Endothelial cell of umbilical vein (primary cell): Measurements from ENCODE around the gene MICAL3. TPM values are rescaled to one million over a fixed set of nuclear protein-coding genes. Genes with fewer than 3 reads are reported as not detected.

ENCODE experiments used
- BruUV-seq: library from RNA; stranded (reverse); fragments of 400-500 nt; replicated peaks from 2 replicates; lab custom pipeline; 2021; lab: Mats Ljungman, UMichigan
- CTCF ChIA-PET: fragments of 300-600, 350-600 bp; sonication (Branson Sonifier 250); formaldehyde crosslinking; loops from one replicate; lab custom pipeline; 2021; ENCODE audit warnings: antibody characterized with exemption, inconsistent platforms; lab: Charles Lee
- POLR2A ChIA-PET: fragments of 300-600, 350-600 bp; sonication (Branson Sonifier 250); formaldehyde crosslinking; loops from one replicate; lab custom pipeline; 2021; ENCODE audit warnings: antibody characterized with exemption, inconsistent platforms; lab: Charles Lee
- DNase-seq: peaks from one replicate; pipeline ENCODE4 v3.0.0-alpha.2; 2011; ENCODE audit warnings: low read depth, low spot score
- FAIRE-seq: peaks from 2 replicates; lab custom pipeline; 2011; peaks lifted over from hg19 to GRCh38; lab: Jason Lieb, UNC
- H2AFZ ChIP-seq: 2 replicates; pipeline ENCODE4 v1.6.0; 2012; ENCODE audit warnings: low read depth, low read length, control low read depth, inconsistent platforms
- H3K27ac ChIP-seq: 2 replicates; pipeline ENCODE4 v1.5.1; 2011; ENCODE audit warnings: low read depth, mild to moderate bottlenecking, control low read depth, low read length, moderate library complexity; ENCODE audit not compliant: insufficient read depth
- H3K27me3 ChIP-seq, 2 experiments: 2 replicates each; pipeline versions ENCODE4 v1.6.0 to v1.6.1; 2011; ENCODE audit warnings: low read length in 2 of 2, mixed read lengths in 1 of 2; ENCODE audit not compliant: control insufficient read depth in 2 of 2, insufficient read depth in 2 of 2
- H3K36me3 ChIP-seq, 2 experiments: 2 replicates in 1 of 2; 3 replicates in 1 of 2; pipeline ENCODE4 v1.5.1; 2011; ENCODE audit warnings: low read length in 2 of 2, mild to moderate bottlenecking in 1 of 2, moderate library complexity in 1 of 2; ENCODE audit not compliant: control insufficient read depth in 2 of 2, insufficient read depth in 2 of 2; ENCODE audit errors: extremely low read depth in 1 of 2
- H3K4me1 ChIP-seq: 3 replicates; pipeline ENCODE4 v1.5.1; 2011; ENCODE audit warnings: mild to moderate bottlenecking, low read length; ENCODE audit not compliant: control insufficient read depth, insufficient read depth; ENCODE audit errors: extremely low read depth
- H3K4me2 ChIP-seq: 2 replicates; pipeline ENCODE4 v1.6.1; 2011; ENCODE audit warnings: low read length, control low read depth, mixed read lengths; ENCODE audit not compliant: insufficient read depth
- H3K4me3 ChIP-seq, 3 experiments: fragments of 200-600 bp in 1 of 3; sonication (generic), shearing (Covaris generic) in 1 of 3; replicated peaks in 1 of 3; 2 replicates each; pipeline ENCODE4 v1.5.1; 2011 to 2016; ENCODE audit warnings: control low read depth in 3 of 3, low read length in 3 of 3, mild to moderate bottlenecking in 2 of 3, inconsistent platforms in 1 of 3, low read depth in 1 of 3, moderate library complexity in 1 of 3; ENCODE audit not compliant: insufficient read depth in 1 of 3
- H3K79me2 ChIP-seq: 2 replicates; pipeline ENCODE4 v1.6.0; 2012; ENCODE audit warnings: low read length, inconsistent platforms; ENCODE audit not compliant: control insufficient read depth, insufficient read depth
- H3K9ac ChIP-seq: replicated peaks from 2 replicates; pipeline ENCODE3; 2011; ENCODE audit warnings: low read length, control low read depth; ENCODE audit not compliant: insufficient read depth; ENCODE audit errors: extremely low read depth
- H3K9me1 ChIP-seq: replicated peaks from 3 replicates; pipeline ENCODE4 v1.6.0; 2011; ENCODE audit warnings: mild to moderate bottlenecking, low read length; ENCODE audit not compliant: control insufficient read depth, insufficient read depth; ENCODE audit errors: extremely low read depth
- H3K9me3 ChIP-seq: replicated peaks from 2 replicates; pipeline ENCODE4 v1.5.1; 2012; ENCODE audit warnings: low read length, inconsistent platforms; ENCODE audit not compliant: control insufficient read depth, insufficient read depth
- H4K20me1 ChIP-seq: replicated peaks from 2 replicates; pipeline ENCODE3; 2011; ENCODE audit warnings: mild to moderate bottlenecking, low read length; ENCODE audit not compliant: control insufficient read depth, insufficient read depth; ENCODE audit errors: extremely low read depth
- CTCF ChIP-seq, 2 donors: IDR thresholded peaks; 1 replicate in 1 of 2; 2 replicates in 1 of 2; pipeline ENCODE4 v1.5.1; 2011; ENCODE audit warnings: low read length in 2 of 2, mild to moderate bottlenecking in 2 of 2, moderate library complexity in 2 of 2, control low read depth in 1 of 2, inconsistent platforms in 1 of 2, low read depth in 1 of 2; ENCODE audit not compliant: insufficient read depth in 1 of 2; ENCODE audit errors: extremely low read depth in 1 of 2
- EZH2 ChIP-seq: IDR thresholded peaks from 2 replicates; pipeline ENCODE4 v1.6.1; 2012; ENCODE audit warnings: borderline replicate concordance, low read depth, mild to moderate bottlenecking, moderate library complexity, low read length, inconsistent platforms; ENCODE audit not compliant: severe bottlenecking
- FOS ChIP-seq: IDR thresholded peaks from 2 replicates; pipeline ENCODE4 v1.6.1; 2011; ENCODE audit warnings: mild to moderate bottlenecking, low read length, moderate library complexity, borderline replicate concordance; ENCODE audit not compliant: insufficient read depth
- GATA2 ChIP-seq: IDR thresholded peaks from 2 replicates; pipeline ENCODE4 v1.7.0; 2011; ENCODE audit warnings: low read depth, mild to moderate bottlenecking, moderate library complexity, mixed read lengths, low read length; ENCODE audit not compliant: insufficient read length, insufficient read depth
- JUN ChIP-seq: IDR thresholded peaks from 2 replicates; pipeline ENCODE4 v1.6.1; 2011; ENCODE audit warnings: borderline replicate concordance, low read depth; ENCODE audit not compliant: insufficient read length, insufficient read depth
- MYC ChIP-seq: IDR thresholded peaks from one replicate; pipeline ENCODE4 v1.6.1; 2011; ENCODE audit warnings: mild to moderate bottlenecking, low read depth, low read length
- POLR2A ChIP-seq: IDR thresholded peaks from 2 replicates; pipeline ENCODE4 v1.6.1; 2012; ENCODE audit warnings: low read depth, mild to moderate bottlenecking, control low read depth, low read length
- POLR2AphosphoS5 ChIP-seq: IDR thresholded peaks from 2 replicates; pipeline ENCODE4 v1.6.1; 2012; ENCODE audit warnings: low read depth, mild to moderate bottlenecking, control low read depth, low read length, moderate library complexity; ENCODE audit not compliant: insufficient read depth
- dilution Hi-C: fragments of 300-500 bp; cut with MboI; formaldehyde crosslinking; loops from one replicate; pipeline ENCODE4 v1.15.0; 2019; ENCODE audit warnings: low sequenced_read_pairs; ENCODE audit not compliant: extremely low pct_ligation_motif_present
- intact Hi-C: fragments of 100-400 bp; cut with micrococcal nuclease; formaldehyde crosslinking; loops from one replicate; pipeline ENCODE4 v1.10.0; 2022
- polyA plus RNA-seq, 4 experiments: library from polyadenylated mRNA; depleted of rRNA in 3 of 4; stranded (reverse) in 3 of 4; unstranded in 1 of 4; fragments of >200 nt; gene quantifications; 2 replicates each; pipeline versions ENCODE4 v1.2.1 to v1.2.3, GENCODE V29; 2011 to 2012; ENCODE audit warnings: missing spikeins in 1 of 4
- total RNA-seq: library from RNA; stranded (reverse); gene quantifications from 2 replicates; pipeline ENCODE4 v1.2.3, GENCODE V29; 2021
- TF ChIP-seq, protein P1 (sequence below): IDR thresholded peaks from 2 replicates; pipeline ENCODE4 v1.6.1; 2011; ENCODE audit not compliant: insufficient read depth, insufficient read length

The MICAL3 gene
- total and polyA plus RNA-seq, 2 donors (not counting 3 experiments of a cell fraction or from before 2014, with no cell fraction given), result 14.5 to 63.7 TPM

- CTCF ChIA-PET, result interaction anchor here (1.7 kb wide), 1 partner anchor 223 kb away, joined by 7 read pairs; no protein-coding TSS in a partner anchor
- no peak for DNase-seq
- no TSS peak for BruUV-seq
Measured at GRCh38 chr22:17853073-17853472, 171.3 kb downstream of the MICAL3 start.

More at GRCh38 chr22:17853073-17853472, 171.3 kb downstream of the MICAL3 start:
- no peaks in the 10 kb centered on the region for H3K27me3 ChIP-seq
- H3K9me1 ChIP-seq, result no peaks in the 10 kb centered on the region
- TF ChIP-seq EZH2 (no peak), JUN (no peak), CTCF (IDR thresholded peaks at IDR 0.05; ENCODE audit: extremely low read depth in 1 of 2, insufficient read depth in 1 of 2, low read depth in 1 of 2, low read length in 2 of 2) (no peak), MYC (no peak), POLR2AphosphoS5 (no peak), POLR2A (no peak), GATA2 (no peak), FOS (no peak)
- TF ChIP-seq, protein P1, sequence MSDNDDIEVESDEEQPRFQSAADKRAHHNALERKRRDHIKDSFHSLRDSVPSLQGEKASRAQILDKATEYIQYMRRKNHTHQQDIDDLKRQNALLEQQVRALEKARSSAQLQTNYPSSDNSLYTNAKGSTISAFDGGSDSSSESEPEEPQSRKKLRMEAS, result no peak
- H3K27ac ChIP-seq, result no peak overlapping the region
- FAIRE-seq, result no peak
- no peak overlapping the region for H2AFZ ChIP-seq
- intact Hi-C loops, result no loop called here
- no peaks in the 10 kb centered on the region for H4K20me1 ChIP-seq
- H3K79me2 ChIP-seq, result no peaks in the 10 kb centered on the region
- POLR2A ChIA-PET, result no interaction called here
- no peaks in the 10 kb centered on the region for H3K9me3 ChIP-seq
- H3K4me1 ChIP-seq, result no peaks in the 10 kb centered on the region
- dilution Hi-C loops, result no loop called here
- H3K9ac ChIP-seq, result no peak overlapping the region
- peaks cover 0 to 4% of the 10 kb centered on the region in 2 experiments for H3K36me3 ChIP-seq
- no peak overlapping the region for H3K4me2 ChIP-seq
- no peak overlapping the region for H3K4me3 ChIP-seq
